ENCODE data around the gene ASXL2. TPM values are rescaled to one million over a fixed set of nuclear protein-coding genes. Genes with fewer than 3 reads are reported as not detected.
"Not testable (repeated sequence)": the region's sequence is repeated elsewhere in the genome, so short reads cannot be mapped to it uniquely, and the experiment has no call there.

Gene ASXL2
- total RNA-seq, 1 donor from 2014 or later: 39.3 TPM

DNA sequence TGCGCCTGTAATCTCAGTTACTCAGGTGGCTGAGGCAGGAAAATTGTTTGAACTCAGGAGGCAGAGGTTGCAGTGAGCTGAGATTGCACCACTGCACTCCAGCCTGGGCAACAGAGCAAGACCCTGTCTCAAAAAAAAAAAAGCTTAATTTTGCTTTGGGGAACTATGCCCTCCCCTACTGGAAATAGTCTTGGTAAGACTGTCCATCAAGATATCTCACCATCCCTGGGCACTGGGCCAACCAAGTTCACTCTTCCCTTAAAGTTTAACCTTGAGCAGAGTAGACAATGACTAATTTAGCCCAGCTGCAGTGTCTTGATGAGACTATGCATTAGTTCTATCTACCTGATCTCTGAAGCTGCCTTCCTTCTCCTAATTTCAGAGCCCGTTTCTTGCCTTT, 44.7 kb downstream of the ASXL2 start:
- H3K9me3 ChIP-seq: peaks cover 7% of the 10 kb centered on the region
- TF ChIP-seq, protein P1, sequence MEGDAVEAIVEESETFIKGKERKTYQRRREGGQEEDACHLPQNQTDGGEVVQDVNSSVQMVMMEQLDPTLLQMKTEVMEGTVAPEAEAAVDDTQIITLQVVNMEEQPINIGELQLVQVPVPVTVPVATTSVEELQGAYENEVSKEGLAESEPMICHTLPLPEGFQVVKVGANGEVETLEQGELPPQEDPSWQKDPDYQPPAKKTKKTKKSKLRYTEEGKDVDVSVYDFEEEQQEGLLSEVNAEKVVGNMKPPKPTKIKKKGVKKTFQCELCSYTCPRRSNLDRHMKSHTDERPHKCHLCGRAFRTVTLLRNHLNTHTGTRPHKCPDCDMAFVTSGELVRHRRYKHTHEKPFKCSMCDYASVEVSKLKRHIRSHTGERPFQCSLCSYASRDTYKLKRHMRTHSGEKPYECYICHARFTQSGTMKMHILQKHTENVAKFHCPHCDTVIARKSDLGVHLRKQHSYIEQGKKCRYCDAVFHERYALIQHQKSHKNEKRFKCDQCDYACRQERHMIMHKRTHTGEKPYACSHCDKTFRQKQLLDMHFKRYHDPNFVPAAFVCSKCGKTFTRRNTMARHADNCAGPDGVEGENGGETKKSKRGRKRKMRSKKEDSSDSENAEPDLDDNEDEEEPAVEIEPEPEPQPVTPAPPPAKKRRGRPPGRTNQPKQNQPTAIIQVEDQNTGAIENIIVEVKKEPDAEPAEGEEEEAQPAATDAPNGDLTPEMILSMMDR (IDR thresholded peaks at IDR 0.05): no peak
- no peak overlapping the region for H3K27ac ChIP-seq
- DNase-seq (no peak), ATAC-seq (no peak)
- H3K4me1 ChIP-seq: peaks cover 15% of the 10 kb centered on the region
- H3K4me3 ChIP-seq: no peak overlapping the region
- no peaks in the 10 kb centered on the region for H3K27me3 ChIP-seq (ENCODE audit: low read depth)
- intact Hi-C loops (cut with DNase I): no loop called here
- H3K36me3 ChIP-seq: no peaks in the 10 kb centered on the region

DNA sequence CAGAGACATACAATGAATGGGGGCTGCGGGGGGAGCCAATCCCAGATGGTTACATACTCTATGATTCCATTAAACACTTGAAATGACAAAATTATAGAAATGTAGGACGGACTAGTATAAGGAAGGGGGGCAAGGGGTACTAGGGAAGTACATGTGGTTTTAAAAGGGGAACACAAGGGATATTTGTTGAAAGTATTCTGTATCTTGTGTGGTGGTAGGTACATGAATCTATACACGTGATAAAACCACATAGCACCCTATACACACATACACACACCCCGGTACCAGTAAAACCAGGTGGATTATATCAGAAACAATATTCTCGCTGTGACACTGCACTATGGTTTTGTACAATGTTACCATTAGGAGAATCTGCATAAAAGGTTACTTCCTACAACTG, 45.4 kb downstream of the ASXL2 start:
- H3K27me3 ChIP-seq (ENCODE audit: low read depth): no peaks in the 10 kb centered on the region
- peaks cover 15% of the 10 kb centered on the region for H3K4me1 ChIP-seq
- H3K36me3 ChIP-seq: no peaks in the 10 kb centered on the region
- no peak for DNase-seq
- TF ChIP-seq, protein P1 (IDR thresholded peaks at IDR 0.05): no peak
- intact Hi-C loops (cut with DNase I): no loop called here
- no peak overlapping the region for H3K27ac ChIP-seq
- ATAC-seq: no peak
- H3K4me3 ChIP-seq: no peak overlapping the region
- peaks cover 7% of the 10 kb centered on the region for H3K9me3 ChIP-seq

DNA sequence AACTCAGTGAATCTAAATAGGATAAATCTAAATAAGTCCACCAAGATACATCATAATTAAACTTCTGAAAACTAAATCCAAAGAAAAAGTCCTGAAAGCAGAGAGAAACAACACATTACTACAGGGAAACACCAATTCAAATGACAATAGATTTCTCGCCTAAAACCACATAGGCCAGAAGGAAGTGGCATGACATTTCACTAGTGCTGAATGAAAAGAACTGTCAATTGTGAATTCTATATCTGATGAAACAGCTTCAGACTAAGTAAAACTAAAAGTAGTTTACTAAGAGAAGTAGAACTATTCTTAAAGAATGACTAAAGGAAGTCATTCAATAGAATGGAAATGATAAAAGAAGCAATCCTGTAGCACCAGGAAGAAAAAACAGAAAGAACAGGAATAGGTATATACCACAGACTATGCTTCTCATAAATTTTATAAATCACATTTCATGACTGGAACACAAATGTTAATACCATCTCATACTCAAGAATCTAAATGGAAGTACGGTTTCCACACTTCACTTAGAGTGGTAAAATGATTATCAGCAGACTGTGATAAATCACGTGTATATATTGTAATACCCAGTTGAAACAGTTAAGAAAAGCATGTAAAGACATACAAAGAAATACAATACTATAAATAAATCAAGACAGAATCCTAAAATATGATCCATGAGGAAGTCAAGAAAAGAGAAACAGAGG, 46.4 kb downstream of the ASXL2 start:
- H3K4me3 ChIP-seq: no peak overlapping the region
- ATAC-seq (no peak), DNase-seq (no peak)
- H3K9me3 ChIP-seq: peaks cover 7% of the 10 kb centered on the region
- H3K36me3 ChIP-seq: no peaks in the 10 kb centered on the region
- TF ChIP-seq, protein P1 (IDR thresholded peaks at IDR 0.05): no peak
- intact Hi-C loops (cut with DNase I): no loop called here
- no peaks in the 10 kb centered on the region for H3K27me3 ChIP-seq (ENCODE audit: low read depth)
- H3K27ac ChIP-seq: no peak overlapping the region
- peaks cover 15% of the 10 kb centered on the region for H3K4me1 ChIP-seq

DNA sequence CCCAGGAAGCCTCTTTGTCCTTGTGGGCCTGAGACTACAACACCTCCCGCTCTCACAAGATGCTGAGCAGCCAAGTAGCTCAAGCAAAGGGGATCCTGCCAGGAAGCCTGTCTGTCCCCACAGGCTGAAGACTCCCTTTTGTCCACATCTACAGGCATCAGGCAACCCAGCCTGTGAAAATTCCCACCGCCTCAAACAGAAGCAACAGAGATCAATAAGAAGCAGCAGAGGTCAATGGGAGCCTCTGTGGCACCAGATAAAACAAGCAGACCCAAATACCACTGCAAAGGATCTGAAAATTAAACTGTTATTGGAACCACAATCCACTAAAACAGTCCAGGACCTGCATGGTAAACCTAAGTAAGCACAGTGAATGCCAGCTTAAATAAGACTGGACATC, 48.5 kb downstream of the ASXL2 start:
- TF ChIP-seq, protein P1 (IDR thresholded peaks at IDR 0.05): no peak
- H3K4me1 ChIP-seq: peaks cover 15% of the 10 kb centered on the region
- intact Hi-C loops (cut with DNase I): no loop called here
- peaks cover 7% of the 10 kb centered on the region for H3K9me3 ChIP-seq
- DNase-seq (no peak), ATAC-seq (no peak)
- no peak overlapping the region for H3K27ac ChIP-seq
- H3K4me3 ChIP-seq: no peak overlapping the region
- no peaks in the 10 kb centered on the region for H3K27me3 ChIP-seq (ENCODE audit: low read depth)
- H3K36me3 ChIP-seq: no peaks in the 10 kb centered on the region

DNA sequence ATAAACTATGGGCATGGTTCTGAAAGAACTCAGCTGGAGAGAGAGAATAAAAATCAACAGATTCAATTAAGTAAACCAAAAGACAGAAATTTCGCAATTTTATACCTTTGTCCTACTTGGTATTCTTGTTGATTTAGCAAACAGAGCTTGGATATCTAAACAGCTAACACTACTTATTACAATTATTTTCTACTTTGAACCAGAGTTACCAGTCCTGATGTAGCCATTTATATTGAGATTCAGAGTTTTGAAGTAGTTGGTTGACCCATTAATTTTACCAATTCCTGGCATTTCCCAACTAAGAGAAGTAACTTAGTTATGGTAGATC, 48.9 kb downstream of the ASXL2 start:
- peaks cover 15% of the 10 kb centered on the region for H3K4me1 ChIP-seq
- ATAC-seq (no peak), DNase-seq (no peak)
- intact Hi-C loops (cut with DNase I): no loop called here
- no peaks in the 10 kb centered on the region for H3K27me3 ChIP-seq (ENCODE audit: low read depth)
- no peak overlapping the region for H3K27ac ChIP-seq
- H3K9me3 ChIP-seq: peaks cover 7% of the 10 kb centered on the region
- no peak overlapping the region for H3K4me3 ChIP-seq
- TF ChIP-seq, protein P1 (IDR thresholded peaks at IDR 0.05): no peak
- no peaks in the 10 kb centered on the region for H3K36me3 ChIP-seq

DNA sequence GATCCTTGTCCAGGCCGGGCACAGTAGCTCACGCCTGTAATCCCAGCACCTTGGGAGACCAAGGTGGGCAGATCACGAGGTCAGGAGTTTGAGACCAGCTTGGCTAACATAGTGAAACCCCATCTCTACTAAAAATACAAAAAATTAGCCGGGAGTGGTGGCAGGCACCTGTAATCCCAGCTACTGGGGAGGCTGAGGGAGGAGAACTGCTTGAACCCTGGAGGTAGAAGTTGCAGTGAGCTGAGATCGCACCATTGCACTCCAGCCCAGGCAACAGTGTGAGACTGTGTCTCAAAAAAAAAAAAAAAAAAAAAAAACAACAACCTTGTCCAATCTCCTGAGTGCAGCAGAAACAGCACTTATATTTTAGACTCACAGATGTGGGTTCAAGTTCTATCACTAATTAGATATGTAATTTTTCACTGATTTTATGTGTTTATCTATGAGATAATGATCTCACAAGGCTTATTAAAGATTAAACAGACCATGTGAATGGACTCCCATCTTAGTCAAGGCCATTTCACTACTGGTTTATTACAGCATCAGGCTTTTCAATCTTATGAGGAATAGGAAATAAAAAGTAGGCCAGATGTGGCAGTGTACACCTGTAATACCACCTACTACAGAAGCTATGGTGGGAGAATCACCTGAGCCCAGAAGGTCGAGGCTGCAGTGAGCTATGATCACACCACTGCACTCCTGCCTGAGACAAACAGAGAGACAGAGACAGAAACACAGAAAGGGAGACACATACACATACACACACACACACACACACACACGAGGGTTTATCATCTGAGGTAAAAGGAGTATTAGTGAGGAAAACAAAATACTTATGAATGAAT, 49.5 kb downstream of the ASXL2 start:
- H3K27me3 ChIP-seq (ENCODE audit: low read depth); ATAC-seq; intact Hi-C loops (cut with DNase I); H3K4me3 ChIP-seq; DNase-seq; H3K36me3 ChIP-seq; H3K27ac ChIP-seq; H3K9me3 ChIP-seq: not testable (repeated sequence)
- peaks cover 15% of the 10 kb centered on the region for H3K4me1 ChIP-seq
